ENCODE data around the gene RTL9. TPM values are rescaled to one million over a fixed set of nuclear protein-coding genes. Genes with fewer than 3 reads are reported as not detected.

RTL9 gene
- total RNA-seq, 1 donor from 2014 or later = not detected

GRCh38 chrX:110363244-110363643 is 4.6 kb downstream of the RTL9 start:
- H3K27me3 ChIP-seq = no peaks in the 10 kb centered on the region
- DNase-seq (no peak), ATAC-seq (no peak)
- no peaks in the 10 kb centered on the region for H3K4me1 ChIP-seq
- TF ChIP-seq CTCF (IDR thresholded peaks at IDR 0.05) = no peak
- H3K4me3 ChIP-seq = no peak overlapping the region
- H3K36me3 ChIP-seq = no peaks in the 10 kb centered on the region
- intact Hi-C loops (cut with DNase I) = no loop called here
- H3K27ac ChIP-seq = no peak overlapping the region
- no peaks in the 10 kb centered on the region for H3K9me3 ChIP-seq

DNA sequence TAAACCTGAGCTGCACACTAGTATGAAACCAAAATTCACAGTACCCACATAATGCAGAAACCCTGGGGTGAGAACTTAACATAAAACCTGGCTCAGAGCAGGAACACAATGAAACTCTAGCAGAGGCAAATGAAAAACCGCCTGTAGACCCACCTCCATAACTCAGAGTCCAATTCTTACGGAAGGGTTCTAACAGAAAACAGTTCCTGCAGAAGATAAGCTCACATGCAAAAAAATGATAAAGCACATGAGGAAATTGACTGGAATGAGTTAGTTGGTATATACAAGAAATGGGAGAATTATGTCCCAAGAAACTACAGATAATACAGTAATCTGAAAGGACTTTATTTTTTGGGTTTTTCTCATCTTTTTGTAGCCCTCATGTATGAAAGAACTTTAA is 14.7 kb downstream of the RTL9 start:
- ATAC-seq (no peak), DNase-seq (no peak)
- Histone ChIP-seq H3K4me3 (no peak overlapping the region), H3K27ac (no peak overlapping the region), H3K4me1 (no peaks in the 10 kb centered on the region), H3K27me3 (no peaks in the 10 kb centered on the region), H3K9me3 (no peaks in the 10 kb centered on the region), H3K36me3 (no peaks in the 10 kb centered on the region)
- TF ChIP-seq CTCF (IDR thresholded peaks at IDR 0.05) = no peak
- intact Hi-C loops (cut with DNase I) = no loop called here

DNA sequence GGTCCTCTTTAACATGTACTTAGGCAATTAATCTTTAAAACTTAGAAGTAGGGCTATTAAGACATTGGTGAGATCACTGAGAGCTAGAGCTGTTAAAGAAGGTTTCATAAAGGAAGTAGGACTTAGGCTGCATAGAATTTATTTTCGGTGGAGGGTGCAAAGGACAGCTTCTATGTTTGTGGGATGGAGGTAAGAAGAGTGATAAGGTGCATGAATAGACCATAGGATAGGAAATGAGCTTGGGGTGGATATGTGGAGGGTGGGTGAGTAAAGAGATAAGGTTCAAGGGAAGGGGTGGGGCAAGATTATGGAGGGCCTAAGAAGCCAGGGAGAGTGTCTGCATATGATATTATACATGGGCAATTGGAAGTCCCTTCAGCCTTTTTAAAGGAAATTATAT is 15.9 kb downstream of the RTL9 start:
- DNase-seq = no peak
- H3K4me1 ChIP-seq = no peaks in the 10 kb centered on the region
- H3K4me3 ChIP-seq = no peak overlapping the region
- no peaks in the 10 kb centered on the region for H3K9me3 ChIP-seq
- H3K36me3 ChIP-seq = no peaks in the 10 kb centered on the region
- intact Hi-C loops (cut with DNase I) = no loop called here
- no peaks in the 10 kb centered on the region for H3K27me3 ChIP-seq
- TF ChIP-seq CTCF (IDR thresholded peaks at IDR 0.05) = no peak
- no peak for ATAC-seq
- H3K27ac ChIP-seq = no peak overlapping the region

GRCh38 chrX:110381216-110381615 is 22.6 kb downstream of the RTL9 start:
- no peak for TF ChIP-seq CTCF (IDR thresholded peaks at IDR 0.05)
- Histone ChIP-seq H3K4me1 (no peaks in the 10 kb centered on the region), H3K27me3 (no peaks in the 10 kb centered on the region), H3K36me3 (no peaks in the 10 kb centered on the region), H3K27ac (no peak overlapping the region), H3K9me3 (no peaks in the 10 kb centered on the region), H3K4me3 (no peak overlapping the region)
- intact Hi-C loops (cut with DNase I) = no loop called here
- no peak for ATAC-seq
- no peak for DNase-seq

GRCh38 chrX:110383414-110383813 is 24.8 kb downstream of the RTL9 start:
- no peaks in the 10 kb centered on the region for H3K27me3 ChIP-seq
- ATAC-seq (no peak), DNase-seq (no peak)
- no peak overlapping the region for H3K4me3 ChIP-seq
- intact Hi-C loops (cut with DNase I) = no loop called here
- TF ChIP-seq CTCF (IDR thresholded peaks at IDR 0.05) = no peak
- H3K4me1 ChIP-seq = no peaks in the 10 kb centered on the region
- H3K36me3 ChIP-seq = no peaks in the 10 kb centered on the region
- no peak overlapping the region for H3K27ac ChIP-seq
- H3K9me3 ChIP-seq = no peaks in the 10 kb centered on the region

DNA sequence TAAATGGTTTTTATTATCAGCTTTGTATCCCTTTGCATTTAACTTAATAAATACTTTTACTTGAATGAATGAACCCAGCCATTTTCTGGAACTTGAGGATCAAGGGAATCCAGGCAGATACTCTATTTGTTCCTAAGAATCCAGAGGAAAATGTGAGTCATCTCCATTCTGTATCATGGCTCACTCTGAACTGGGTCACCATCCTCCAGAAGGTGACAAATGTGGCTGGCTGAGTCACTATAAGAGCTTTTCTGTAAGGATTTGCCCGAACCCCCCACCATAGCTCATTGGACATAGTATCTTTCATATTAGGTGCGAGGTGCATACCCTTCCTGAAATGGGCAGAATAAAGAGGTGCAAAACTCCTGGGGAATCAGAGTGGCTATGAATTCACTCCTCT is 25.8 kb downstream of the RTL9 start:
- H3K4me1 ChIP-seq = no peaks in the 10 kb centered on the region
- intact Hi-C loops (cut with DNase I) = no loop called here
- DNase-seq (no peak), ATAC-seq (no peak)
- no peaks in the 10 kb centered on the region for H3K36me3 ChIP-seq
- no peak overlapping the region for H3K4me3 ChIP-seq
- no peak for TF ChIP-seq CTCF (IDR thresholded peaks at IDR 0.05)
- H3K27ac ChIP-seq = no peak overlapping the region
- no peaks in the 10 kb centered on the region for H3K9me3 ChIP-seq
- H3K27me3 ChIP-seq = no peaks in the 10 kb centered on the region
